ENCODE measurements around the gene MYL6.

MYL6 gene

GRCh38 chr12:56117778-56118687 lies 40.1 kb upstream of the MYL6 start, which contains the start of gene ZC3H10:
TSS of gene ZC3H10 (plus strand) at chr12:56118266. CDS start at chr12:56120563, 2,297 bp downstream.
- peak; percentile 92 for DNase-seq (ENCODE audit: extremely low spot score)
- ChIA-PET POLR2A (interaction anchor here (0.6 to 5.9 kb wide), 43 partner anchors 8 to 1856 kb away, joined by 3 to 122 read pairs (median 3); partner anchors contain the start of genes ANKRD52, CNPY2, COQ10A and ERBB3), CTCF (interaction anchor here (0.6 to 3.2 kb wide), 11 partner anchors 10 to 190 kb away, joined by 3 to 32 read pairs (median 5); partner anchors contain the start of genes ESYT1, PYM1, RNF41 and SMARCC2)
- TF ChIP-seq PKNOX1 (IDR thresholded peaks at IDR 0.05), result peak; percentile 53
- no peak for TF ChIP-seq ZNF384 (IDR thresholded peaks at IDR 0.05)
- peak; percentile 94 for TF ChIP-seq ELF4 (IDR thresholded peaks at IDR 0.05)
- no peak for TF ChIP-seq SP1 (IDR thresholded peaks at IDR 0.05)
- TF ChIP-seq FOXM1 (IDR thresholded peaks at IDR 0.05; ENCODE audit: borderline replicate concordance), result no peak
- TF ChIP-seq HDGF (IDR thresholded peaks at IDR 0.05; ENCODE audit: borderline replicate concordance), result no peak
- peak; percentile 69; the same call in 1 of the 2 replicates for TF ChIP-seq FOXK2 (IDR thresholded peaks at IDR 0.05)
- TF ChIP-seq FOXA1 (IDR thresholded peaks at IDR 0.05), result no peak
- peak; percentile 92 for TF ChIP-seq ARNT (IDR thresholded peaks at IDR 0.05)
- 0 out of 2 replicates have a peak, but pooled peaks have one; percentile 45 for TF ChIP-seq NFRKB (IDR thresholded peaks at IDR 0.05)
- no peak for TF ChIP-seq SUZ12 (IDR thresholded peaks at IDR 0.05)
- TF ChIP-seq L3MBTL2 (conservative IDR thresholded peaks at IDR 0.05), result peak; percentile 78
- TF ChIP-seq CTBP1 (IDR thresholded peaks at IDR 0.05; ENCODE audit: borderline replicate concordance), result 0 out of 2 replicates have a peak, but pooled peaks have one; percentile 7
- TF ChIP-seq TARDBP (IDR thresholded peaks at IDR 0.05), result no peak
- TF ChIP-seq BHLHE40 (IDR thresholded peaks at IDR 0.05; ENCODE audit: borderline replicate concordance), result no peak
- TF ChIP-seq LEF1 (IDR thresholded peaks at IDR 0.05; ENCODE audit: borderline replicate concordance), result peak; percentile 21; the same call in 1 of the 2 replicates

- POLR2A ChIA-PET, result interaction anchor here (0.6 to 5.9 kb wide), 31 partner anchors 8 to 619 kb away, joined by 3 to 122 read pairs (median 4); partner anchors contain the start of genes ANKRD52, COQ10A, ERBB3 and ESYT1
- CTCF ChIA-PET, result interaction anchor here (0.6 to 3.2 kb wide), 11 partner anchors 9 to 191 kb away, joined by 3 to 32 read pairs (median 5); partner anchors contain the start of genes ESYT1, PYM1, RNF41 and SMARCC2
- no peak for DNase-seq (ENCODE audit: extremely low spot score)
- no peak for TF ChIP-seq FOXA1 (IDR thresholded peaks at IDR 0.05)
- no peak for TF ChIP-seq ELF4 (IDR thresholded peaks at IDR 0.05)
- TF ChIP-seq PKNOX1 (IDR thresholded peaks at IDR 0.05), result no peak
- TF ChIP-seq FOXM1 (IDR thresholded peaks at IDR 0.05; ENCODE audit: borderline replicate concordance), result no peak
- no peak for TF ChIP-seq SUZ12 (IDR thresholded peaks at IDR 0.05)
- no peak for TF ChIP-seq LEF1 (IDR thresholded peaks at IDR 0.05; ENCODE audit: borderline replicate concordance)
- TF ChIP-seq ARNT (IDR thresholded peaks at IDR 0.05), result no peak
- TF ChIP-seq FOXK2 (IDR thresholded peaks at IDR 0.05), result no peak
- TF ChIP-seq BHLHE40 (IDR thresholded peaks at IDR 0.05; ENCODE audit: borderline replicate concordance), result no peak
- TF ChIP-seq NFRKB (IDR thresholded peaks at IDR 0.05), result no peak
- no peak for TF ChIP-seq SP1 (IDR thresholded peaks at IDR 0.05)
- TF ChIP-seq ZNF384 (IDR thresholded peaks at IDR 0.05), result no peak
- no peak for TF ChIP-seq HDGF (IDR thresholded peaks at IDR 0.05; ENCODE audit: borderline replicate concordance)
- TF ChIP-seq CTBP1 (IDR thresholded peaks at IDR 0.05; ENCODE audit: borderline replicate concordance), result no peak
- TF ChIP-seq TARDBP (IDR thresholded peaks at IDR 0.05), result no peak
- no peak for TF ChIP-seq L3MBTL2 (conservative IDR thresholded peaks at IDR 0.05)
Observed at GRCh38 chr12:56118688-56119357, 39.3 kb upstream of the MYL6 start.

GRCh38 chr12:56119361-56119796 lies 38.8 kb upstream of the MYL6 start:
- ChIA-PET POLR2A (interaction anchor here (0.7 to 5.9 kb wide), 9 partner anchors 10 to 180 kb away, joined by 3 to 122 read pairs (median 37); partner anchors contain the start of genes ESYT1, MYL6, MYL6B and PA2G4), CTCF (interaction anchor here (0.6 to 3.2 kb wide), 7 partner anchors 9 to 117 kb away, joined by 3 to 32 read pairs (median 5); partner anchors contain the start of genes ESYT1, RNF41 and SMARCC2)

GRCh38 chr12:56120158-56120846 lies 37.9 kb upstream of the MYL6 start:
- POLR2A ChIA-PET, result interaction anchor here (1.5 to 5.9 kb wide), 7 partner anchors 9 to 102 kb away, joined by 3 to 122 read pairs (median 47); partner anchors contain the start of genes ESYT1, MYL6, PA2G4 and RNF41
- DNase-seq (ENCODE audit: extremely low spot score), result no peak

More at GRCh38 chr12:56119361-56119796, 38.8 kb upstream of the MYL6 start:
- TF ChIP-seq L3MBTL2 (conservative IDR thresholded peaks at IDR 0.05) (peak; percentile 55), CTBP1 (IDR thresholded peaks at IDR 0.05; ENCODE audit: borderline replicate concordance) (no peak)
- peak; percentile 71 for DNase-seq (ENCODE audit: extremely low spot score)

More at GRCh38 chr12:56120158-56120846, 37.9 kb upstream of the MYL6 start:
- TF ChIP-seq FOXM1 (IDR thresholded peaks at IDR 0.05; ENCODE audit: borderline replicate concordance) (no peak), NFRKB (IDR thresholded peaks at IDR 0.05) (no peak), FOXA1 (IDR thresholded peaks at IDR 0.05) (no peak), CTBP1 (IDR thresholded peaks at IDR 0.05; ENCODE audit: borderline replicate concordance) (no peak), SUZ12 (IDR thresholded peaks at IDR 0.05) (no peak), ELF4 (IDR thresholded peaks at IDR 0.05) (no peak), TARDBP (IDR thresholded peaks at IDR 0.05) (no peak), LEF1 (IDR thresholded peaks at IDR 0.05; ENCODE audit: borderline replicate concordance) (no peak)
- CTCF ChIA-PET, result interaction anchor here (0.6 to 3.2 kb wide), 6 partner anchors 8 to 116 kb away, joined by 3 to 32 read pairs (median 4); partner anchors contain the start of genes ESYT1, RNF41 and SMARCC2

Data from HEK293T (cell line).